ENCODE results near the gene SPR.

The SPR gene

DNA sequence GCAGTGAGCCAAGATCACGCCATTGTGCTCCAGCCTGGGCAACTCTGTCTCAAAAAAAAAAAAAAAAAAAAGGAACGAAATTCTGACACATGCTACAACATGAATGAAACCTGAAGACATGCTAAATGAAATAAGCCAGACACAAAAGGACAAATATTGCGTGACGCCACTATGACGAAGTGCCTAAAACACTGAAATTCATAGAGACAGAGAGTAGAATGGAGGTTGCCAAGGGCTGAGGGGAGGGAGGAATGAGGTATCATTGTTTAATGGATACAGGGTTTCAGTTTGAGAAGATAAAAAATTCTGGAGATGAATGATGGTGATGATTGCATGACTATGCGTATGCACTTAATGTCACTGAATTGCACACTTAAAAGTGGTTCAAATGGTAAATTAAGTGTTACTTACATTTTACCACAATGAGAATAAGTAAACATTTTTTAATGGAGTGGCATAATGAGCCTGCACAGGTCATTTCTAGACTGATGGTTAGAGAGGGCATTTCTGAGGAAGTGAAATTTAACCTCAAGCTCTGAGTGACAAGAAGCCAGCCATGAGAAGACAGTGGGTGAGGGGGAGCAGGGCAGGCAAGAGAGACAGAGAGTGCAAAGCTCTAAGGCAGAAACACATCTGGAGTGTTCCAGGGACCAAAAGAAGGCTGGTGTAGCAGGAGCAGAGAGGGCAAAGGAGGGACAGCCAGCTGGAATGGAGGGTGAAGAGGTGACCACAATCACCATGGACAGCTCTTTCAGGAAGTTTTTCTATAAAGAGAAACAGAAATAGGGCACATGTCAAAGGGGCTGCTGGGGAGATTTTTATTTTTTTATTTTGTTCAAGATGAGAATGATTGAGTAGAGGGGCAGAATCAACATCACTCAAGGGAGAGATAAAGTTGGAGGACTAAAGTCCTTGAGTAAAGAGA, 40.8 kb upstream of the SPR start:
- no peak for ATAC-seq (ENCODE audit: low read depth)
- TF ChIP-seq, protein P1, sequence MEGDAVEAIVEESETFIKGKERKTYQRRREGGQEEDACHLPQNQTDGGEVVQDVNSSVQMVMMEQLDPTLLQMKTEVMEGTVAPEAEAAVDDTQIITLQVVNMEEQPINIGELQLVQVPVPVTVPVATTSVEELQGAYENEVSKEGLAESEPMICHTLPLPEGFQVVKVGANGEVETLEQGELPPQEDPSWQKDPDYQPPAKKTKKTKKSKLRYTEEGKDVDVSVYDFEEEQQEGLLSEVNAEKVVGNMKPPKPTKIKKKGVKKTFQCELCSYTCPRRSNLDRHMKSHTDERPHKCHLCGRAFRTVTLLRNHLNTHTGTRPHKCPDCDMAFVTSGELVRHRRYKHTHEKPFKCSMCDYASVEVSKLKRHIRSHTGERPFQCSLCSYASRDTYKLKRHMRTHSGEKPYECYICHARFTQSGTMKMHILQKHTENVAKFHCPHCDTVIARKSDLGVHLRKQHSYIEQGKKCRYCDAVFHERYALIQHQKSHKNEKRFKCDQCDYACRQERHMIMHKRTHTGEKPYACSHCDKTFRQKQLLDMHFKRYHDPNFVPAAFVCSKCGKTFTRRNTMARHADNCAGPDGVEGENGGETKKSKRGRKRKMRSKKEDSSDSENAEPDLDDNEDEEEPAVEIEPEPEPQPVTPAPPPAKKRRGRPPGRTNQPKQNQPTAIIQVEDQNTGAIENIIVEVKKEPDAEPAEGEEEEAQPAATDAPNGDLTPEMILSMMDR (IDR thresholded peaks at IDR 0.05; ENCODE audit: poor library complexity, severe bottlenecking), result no peak
- no peaks in the 10 kb centered on the region for H3K4me1 ChIP-seq (ENCODE audit: insufficient read depth, poor library complexity, severe bottlenecking)
- no peaks in the 10 kb centered on the region for H3K27me3 ChIP-seq (ENCODE audit: insufficient read depth, poor library complexity, severe bottlenecking)
- no peaks in the 10 kb centered on the region for H3K36me3 ChIP-seq (ENCODE audit: low read depth)
- H3K27ac ChIP-seq (ENCODE audit: poor library complexity, severe bottlenecking), result no peak overlapping the region
- no peaks in the 10 kb centered on the region for H3K9me3 ChIP-seq (ENCODE audit: severe bottlenecking)
- no peak for DNase-seq (ENCODE audit: low spot score)
- no peak overlapping the region for H3K4me3 ChIP-seq (ENCODE audit: severe bottlenecking)

DNA sequence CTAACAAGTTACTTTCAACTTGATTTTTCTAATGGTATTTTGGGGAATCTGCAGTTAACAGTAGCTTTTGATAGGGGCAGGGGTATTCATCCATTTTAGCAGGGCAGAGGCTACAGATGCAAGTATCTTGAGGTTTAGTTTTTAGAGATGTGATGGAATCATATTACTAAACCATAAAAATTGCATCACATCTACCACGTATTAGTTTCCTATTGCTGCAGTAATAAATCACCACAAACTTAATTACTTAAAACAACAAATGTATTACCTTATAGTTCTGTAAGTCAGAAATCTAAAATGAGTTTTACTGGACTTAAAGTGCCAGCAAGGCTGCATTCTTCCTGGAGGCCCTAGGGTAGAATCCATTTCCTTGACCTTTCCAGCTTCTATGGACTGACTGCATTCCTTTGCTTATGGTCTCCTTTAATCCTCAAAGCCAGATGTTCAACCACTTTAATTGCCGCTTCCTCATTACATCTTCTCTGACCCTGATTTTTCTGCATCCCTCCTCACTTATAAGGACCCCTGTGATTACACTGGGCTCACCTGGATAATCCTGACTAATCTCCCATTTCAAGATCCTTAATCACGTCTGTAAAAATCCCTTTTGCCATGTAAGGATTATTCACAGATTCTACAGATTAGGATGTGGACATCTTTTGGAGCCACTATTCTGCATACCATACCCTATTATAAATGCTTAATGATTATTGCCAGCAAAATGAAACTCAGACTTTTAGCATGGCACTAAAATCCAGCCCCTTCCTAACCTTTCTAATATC, 39.5 kb upstream of the SPR start:
- no peaks in the 10 kb centered on the region for H3K27me3 ChIP-seq (ENCODE audit: insufficient read depth, poor library complexity, severe bottlenecking)
- no peaks in the 10 kb centered on the region for H3K4me1 ChIP-seq (ENCODE audit: insufficient read depth, poor library complexity, severe bottlenecking)
- no peaks in the 10 kb centered on the region for H3K36me3 ChIP-seq (ENCODE audit: low read depth)
- H3K27ac ChIP-seq (ENCODE audit: poor library complexity, severe bottlenecking), result no peak overlapping the region
- TF ChIP-seq, protein P1 (IDR thresholded peaks at IDR 0.05; ENCODE audit: poor library complexity, severe bottlenecking), result no peak
- H3K9me3 ChIP-seq (ENCODE audit: severe bottlenecking), result no peaks in the 10 kb centered on the region
- no peak overlapping the region for H3K4me3 ChIP-seq (ENCODE audit: severe bottlenecking)
- no peak for ATAC-seq (ENCODE audit: low read depth)
- no peak for DNase-seq (ENCODE audit: low spot score)

GRCh38 chr2:72848436-72849137, 38.6 kb upstream of the SPR start:
- Histone ChIP-seq H3K4me1 (ENCODE audit: insufficient read depth, poor library complexity, severe bottlenecking) (no peaks in the 10 kb centered on the region), H3K9me3 (ENCODE audit: severe bottlenecking) (no peaks in the 10 kb centered on the region), H3K4me3 (ENCODE audit: severe bottlenecking) (no peak overlapping the region), H3K27me3 (ENCODE audit: insufficient read depth, poor library complexity, severe bottlenecking) (no peaks in the 10 kb centered on the region), H3K27ac (ENCODE audit: poor library complexity, severe bottlenecking) (no peak overlapping the region), H3K36me3 (ENCODE audit: low read depth) (no peaks in the 10 kb centered on the region)
- ATAC-seq (ENCODE audit: low read depth), result no peak
- TF ChIP-seq, protein P1 (IDR thresholded peaks at IDR 0.05; ENCODE audit: poor library complexity, severe bottlenecking), result no peak
- no peak for DNase-seq (ENCODE audit: low spot score)

- no peaks in the 10 kb centered on the region for H3K9me3 ChIP-seq (ENCODE audit: severe bottlenecking)
- H3K4me1 ChIP-seq (ENCODE audit: insufficient read depth, poor library complexity, severe bottlenecking), result no peaks in the 10 kb centered on the region
- TF ChIP-seq, protein P1 (IDR thresholded peaks at IDR 0.05; ENCODE audit: poor library complexity, severe bottlenecking), result no peak
- DNase-seq (ENCODE audit: low spot score) (no peak), ATAC-seq (ENCODE audit: low read depth) (no peak)
- H3K4me3 ChIP-seq (ENCODE audit: severe bottlenecking), result no peak overlapping the region
- no peak overlapping the region for H3K27ac ChIP-seq (ENCODE audit: poor library complexity, severe bottlenecking)
- H3K36me3 ChIP-seq (ENCODE audit: low read depth), result no peaks in the 10 kb centered on the region
- no peaks in the 10 kb centered on the region for H3K27me3 ChIP-seq (ENCODE audit: insufficient read depth, poor library complexity, severe bottlenecking)
Observed at GRCh38 chr2:72849138-72849462, 38.1 kb upstream of the SPR start.
